Lower lobe of right lung (tissue), 2 donors: ENCODE measurements around the gene UBA52. TPM values are rescaled to one million over a fixed set of nuclear protein-coding genes. Genes with fewer than 3 reads are reported as not detected.
A peak's percentile ranks its signal among the peaks of the same experiment; 100 is the strongest.
"Not testable (repeated sequence)": the region's sequence is repeated elsewhere in the genome, so short reads cannot be mapped to it uniquely, and the experiment has no call there.

Source experiments
- ATAC-seq, 2 donors: fragments of 200-7000 bp; cut with Tn5 transposase; one replicate each; pipeline ENCODE4 v1.9.1; 2020 to 2022; ENCODE audit warnings: mild to moderate bottlenecking in 2 of 2, moderate library complexity in 2 of 2
- DNase-seq: peaks from one replicate; pipeline ENCODE4 v3.0.0-alpha.2; 2020
- H3K27ac ChIP-seq: fragments of 200-600 bp; one replicate; pipeline ENCODE4 v1.8.0; 2022
- H3K27me3 ChIP-seq: fragments of 200-600 bp; one replicate; pipeline ENCODE4 v1.8.0; 2022; ENCODE audit warnings: low read depth
- H3K36me3 ChIP-seq: fragments of 200-600 bp; one replicate; pipeline ENCODE4 v1.8.0; 2022; ENCODE audit warnings: mild to moderate bottlenecking
- H3K4me1 ChIP-seq: fragments of 200-600 bp; one replicate; pipeline ENCODE4 v1.8.0; 2022
- H3K4me3 ChIP-seq: fragments of 200-600 bp; one replicate; pipeline ENCODE4 v1.8.0; 2022; ENCODE audit warnings: mild to moderate bottlenecking
- H3K9me3 ChIP-seq: fragments of 200-600 bp; one replicate; pipeline ENCODE4 v1.8.0; 2022
- CTCF ChIP-seq: fragments of 200-600 bp; IDR thresholded peaks from one replicate; pipeline ENCODE4 v1.8.0; 2022; ENCODE audit warnings: antibody characterized with exemption, mild to moderate bottlenecking
- intact Hi-C: fragments of 100-400 bp; cut with DNase I; formaldehyde crosslinking; loops from one replicate; pipeline ENCODE4 v1.11.0; 2022
- total RNA-seq: library from RNA; stranded (reverse); fragmentation: NEBNext Ultra II Directional; extraction: Animal tissue kit (Norgen Biotek cat#: 25700); gene quantifications from one replicate; pipeline ENCODE4 v1.2.1, GENCODE V29; 2021
- donor health status: DM: no; HTN: yes; CAD: no; lungs with severe emphysema.

UBA52 gene
- total RNA-seq, 1 donor from 2014 or later, result 884 TPM

DNA sequence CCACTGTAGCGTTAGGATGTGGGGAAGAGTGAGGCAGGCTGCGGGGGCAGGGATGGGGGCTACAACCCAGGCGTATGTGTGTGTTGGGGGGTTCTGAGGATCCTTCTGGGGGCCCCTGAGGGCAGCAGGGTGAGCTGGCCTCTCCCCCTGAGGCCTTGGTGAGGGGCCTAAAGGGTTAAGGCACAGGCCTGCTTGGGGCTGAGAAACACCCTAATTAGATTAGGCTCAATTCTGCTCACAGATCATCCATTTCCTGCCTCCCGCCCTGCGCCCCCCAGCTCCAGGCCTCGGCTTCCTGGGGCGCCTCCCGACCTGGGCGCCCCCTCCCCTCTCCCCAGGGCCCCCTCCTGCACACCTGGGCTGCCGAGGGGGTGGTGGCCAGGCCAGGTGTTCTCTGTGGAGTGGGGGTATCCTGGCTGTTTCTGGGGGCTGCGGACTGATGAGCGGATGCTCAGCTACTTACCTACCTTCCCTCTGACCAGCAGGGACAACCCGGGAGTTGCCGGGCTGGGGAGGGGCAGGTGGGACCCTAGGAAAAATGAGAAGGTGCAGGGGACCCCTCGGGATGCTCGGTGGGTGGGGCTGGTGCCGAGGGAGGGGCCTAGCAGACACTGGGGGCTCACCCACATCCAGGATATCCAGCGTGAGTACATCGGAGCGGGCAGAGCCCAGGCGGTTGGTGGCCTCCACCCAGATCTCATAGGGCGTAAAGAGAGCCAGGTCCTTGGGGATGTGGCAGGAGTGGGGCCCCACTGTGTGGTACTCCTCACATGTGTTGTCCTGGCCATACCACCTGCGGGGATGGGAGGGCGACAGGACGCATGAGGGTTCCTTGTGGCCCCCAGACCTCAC lies 26.4 kb downstream of the UBA52 start:
- DNase-seq (no peak), ATAC-seq (no peak)
- Histone ChIP-seq H3K9me3 (no peaks in the 10 kb centered on the region), H3K27me3 (peaks cover 40% of the 10 kb centered on the region), H3K36me3 (no peaks in the 10 kb centered on the region), H3K4me3 (no peak overlapping the region), H3K4me1 (peaks cover 18% of the 10 kb centered on the region), H3K27ac (no peak overlapping the region)
- TF ChIP-seq CTCF, result no peak
- intact Hi-C loops, result no loop called here

DNA sequence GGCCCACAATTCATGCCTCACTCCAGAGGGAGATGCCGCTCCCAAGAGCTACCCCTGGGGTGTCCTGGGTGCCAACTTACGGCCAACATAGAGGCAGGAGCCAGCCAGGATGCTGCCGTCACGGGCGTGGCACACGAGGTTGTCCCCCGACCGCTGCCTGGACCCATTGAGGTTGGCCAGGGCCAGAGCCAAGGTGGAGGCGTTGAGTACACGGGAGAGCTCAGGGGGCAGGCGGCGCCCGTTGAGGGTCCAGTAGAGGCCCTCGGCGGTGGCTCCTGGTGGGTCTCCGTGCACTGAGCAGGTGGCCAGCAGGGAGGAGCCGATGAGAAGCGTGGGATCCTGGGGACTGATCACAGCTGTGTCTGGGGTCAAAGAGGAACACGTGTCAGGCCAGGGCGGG lies 27.8 kb downstream of the UBA52 start:
- no peak for TF ChIP-seq CTCF
- Histone ChIP-seq H3K4me1 (peaks cover 20% of the 10 kb centered on the region), H3K36me3 (no peaks in the 10 kb centered on the region), H3K9me3 (no peaks in the 10 kb centered on the region), H3K4me3 (no peak overlapping the region), H3K27ac (no peak overlapping the region), H3K27me3 (peaks cover 54% of the 10 kb centered on the region)
- ATAC-seq (no peak), DNase-seq (no peak)
- intact Hi-C loops, result no loop called here

DNA sequence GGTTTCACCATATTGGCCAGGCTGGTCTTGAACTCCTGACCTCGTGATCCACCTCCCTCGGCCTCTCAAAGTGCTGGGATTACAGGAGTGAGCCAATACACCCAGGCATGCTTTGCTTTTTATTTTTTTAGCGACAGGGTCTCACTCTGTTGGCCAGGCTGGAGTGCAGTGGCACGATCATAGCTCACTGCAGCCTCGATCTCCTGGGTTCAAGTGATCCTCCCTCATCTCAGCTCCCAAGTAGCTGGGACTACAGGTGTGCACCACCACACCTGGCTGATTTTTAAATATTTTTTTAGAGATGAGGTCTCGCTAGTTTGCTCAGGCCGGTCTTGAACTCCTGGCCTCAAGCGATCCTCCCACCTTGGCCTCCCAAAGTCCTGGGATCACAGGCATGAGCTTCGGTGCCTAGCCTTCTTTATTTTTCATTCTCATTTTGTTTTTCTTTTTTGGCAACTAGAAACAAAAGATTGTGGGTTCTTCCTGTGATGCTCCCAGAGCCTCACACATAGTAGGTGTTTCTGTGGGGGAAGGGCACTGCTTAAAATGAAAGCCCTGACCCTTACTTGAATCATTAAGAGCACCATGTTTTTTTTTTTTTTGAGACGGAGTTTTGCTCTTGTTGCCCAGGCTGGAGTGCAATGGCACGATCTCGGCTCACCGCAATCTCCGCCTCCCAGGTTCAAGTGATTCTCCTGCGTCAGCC lies 29.2 kb downstream of the UBA52 start:
- DNase-seq, H3K4me1 ChIP-seq, H3K36me3 ChIP-seq, ATAC-seq, H3K4me3 ChIP-seq, H3K27ac ChIP-seq, H3K9me3 ChIP-seq, intact Hi-C loops: not testable (repeated sequence)
- peaks cover 68% of the 10 kb centered on the region for H3K27me3 ChIP-seq

DNA sequence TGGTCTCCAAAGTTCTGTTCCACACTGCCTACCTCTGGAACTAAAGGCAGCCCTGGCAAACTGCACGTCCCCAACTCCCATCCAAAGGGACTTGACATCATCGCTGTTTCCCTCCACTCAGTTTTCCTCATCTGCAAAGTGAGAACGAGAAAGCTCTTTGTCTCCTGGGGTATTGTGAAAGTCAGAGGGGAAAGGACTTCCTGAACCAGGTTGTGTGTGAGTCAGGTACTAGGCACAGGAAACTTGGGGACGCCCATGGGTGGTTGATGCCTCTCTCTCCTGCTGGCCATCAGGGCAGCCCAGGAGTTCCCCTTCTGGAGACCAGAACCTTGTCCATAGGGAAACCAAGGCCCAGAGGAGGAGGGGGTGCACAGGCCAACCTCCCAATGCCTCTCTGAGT lies 30.2 kb downstream of the UBA52 start:
- Histone ChIP-seq H3K4me1 (peaks cover 10% of the 10 kb centered on the region), H3K4me3 (no peak overlapping the region), H3K27ac (no peak overlapping the region), H3K9me3 (no peaks in the 10 kb centered on the region), H3K27me3 (peaks cover 73% of the 10 kb centered on the region), H3K36me3 (no peaks in the 10 kb centered on the region)
- ATAC-seq (no peak), DNase-seq (no peak)
- intact Hi-C loops, result no loop called here
- no peak for TF ChIP-seq CTCF

DNA sequence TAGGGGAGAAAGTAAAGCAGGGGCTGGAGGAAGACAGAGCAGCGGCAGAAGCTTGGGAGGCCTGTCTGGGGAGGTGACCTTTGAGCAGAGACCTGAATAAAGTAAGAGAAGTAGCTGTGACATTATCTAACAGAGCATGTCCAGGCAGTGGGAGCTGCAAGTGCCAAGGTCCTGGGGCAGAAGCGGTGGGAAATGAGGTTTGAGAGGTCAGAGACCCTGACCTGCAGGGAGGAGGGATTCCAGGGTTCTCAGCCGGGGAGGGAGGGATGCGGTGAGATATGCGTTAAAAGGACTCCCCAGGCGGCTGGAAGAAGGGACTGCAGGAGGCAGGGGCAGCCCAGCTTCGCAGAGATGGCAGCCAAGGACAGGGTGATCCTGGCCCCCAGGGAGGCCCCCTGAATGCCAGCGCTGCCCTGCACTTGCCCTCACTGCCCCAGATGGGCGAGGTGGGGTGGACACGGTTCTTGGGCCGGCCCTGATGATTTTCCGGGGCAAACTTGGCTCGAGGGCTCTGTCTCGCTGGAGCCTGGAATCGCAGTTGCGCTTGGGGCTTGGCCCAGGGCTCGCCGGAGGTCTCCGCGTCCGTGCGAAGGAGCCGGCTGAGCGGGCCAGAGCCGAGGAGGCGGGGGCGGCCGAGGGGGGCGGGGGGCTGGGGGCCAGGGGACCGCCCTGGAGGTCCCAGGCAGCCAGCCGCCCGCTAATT lies 31.7 kb downstream of the UBA52 start:
- peak; percentile 9 for TF ChIP-seq CTCF
- peaks cover 23% of the 10 kb centered on the region for H3K4me1 ChIP-seq
- no peaks in the 10 kb centered on the region for H3K9me3 ChIP-seq
- no peak overlapping the region for H3K4me3 ChIP-seq
- ATAC-seq (no peak), DNase-seq (no peak)
- intact Hi-C loops, result no loop called here
- no peaks in the 10 kb centered on the region for H3K36me3 ChIP-seq
- H3K27me3 ChIP-seq, result peaks cover 79% of the 10 kb centered on the region
- H3K27ac ChIP-seq, result no peak overlapping the region
